NCI-H526 treated with DMSO at 0.1 percent for 48 hours (cell line): ENCODE data around the gene ATG7.
"Not testable (repeated sequence)": the region's sequence is repeated elsewhere in the genome, so short reads cannot be mapped to it uniquely, and the experiment has no call there.

Experiments
- DNase-seq: peaks from one replicate; lab custom pipeline; 2025; lab: John Stamatoyannopoulos, UW

The ATG7 gene

GRCh38 chr3:11431319-11431718 lies 159.1 kb downstream of the ATG7 start:
- no peak for DNase-seq

GRCh38 chr3:11434017-11434526 lies 161.9 kb downstream of the ATG7 start:
- DNase-seq: no peak

- no peak for DNase-seq
These were observed 162.4 kb downstream of the ATG7 start for GRCh38 chr3:11434563-11435096.

- no peak for DNase-seq
These were observed 163.4 kb downstream of the ATG7 start for GRCh38 chr3:11435440-11436165.

DNA sequence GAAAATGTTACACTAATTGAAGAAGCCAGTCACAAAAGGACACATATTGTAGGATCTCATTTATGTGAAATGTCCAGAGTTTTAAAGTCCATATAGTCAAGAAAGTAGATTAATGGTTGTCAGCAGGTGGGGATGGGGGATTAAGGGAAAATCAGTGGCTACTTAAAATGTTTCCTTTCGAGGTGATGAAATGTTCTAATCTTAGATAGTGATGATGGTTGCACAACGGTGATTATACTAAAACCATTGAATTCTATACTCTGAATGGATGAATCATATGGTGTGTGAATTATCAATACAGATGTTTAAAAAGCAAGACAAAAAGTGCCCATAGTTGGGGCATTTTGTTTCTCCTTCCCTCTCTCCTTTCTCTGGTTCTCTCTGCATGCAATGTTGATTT lies 164.6 kb downstream of the ATG7 start:
- no peak for DNase-seq

- no peak for DNase-seq
These were observed 165.3 kb downstream of the ATG7 start for GRCh38 chr3:11437506-11437905.

DNA sequence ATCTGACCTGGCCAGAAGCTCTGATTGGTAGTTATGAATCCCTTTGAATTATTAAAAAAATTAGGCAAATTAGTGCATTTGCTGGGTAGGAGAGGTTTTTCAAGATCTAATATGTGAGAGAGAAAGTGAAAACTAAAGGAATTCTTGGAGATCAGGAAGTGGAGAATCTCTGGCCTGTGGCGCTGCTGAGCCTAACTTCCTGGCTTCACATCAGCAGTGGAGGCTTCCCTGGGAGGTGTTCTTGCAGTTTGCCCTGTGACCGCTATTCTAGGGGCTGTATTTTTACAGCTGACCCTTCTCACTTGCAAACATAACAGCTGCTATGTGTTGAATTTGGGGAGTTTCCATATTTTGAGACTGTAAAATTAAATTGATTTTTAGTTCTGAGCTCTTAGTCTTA lies 166.4 kb downstream of the ATG7 start:
- no peak for DNase-seq

DNA sequence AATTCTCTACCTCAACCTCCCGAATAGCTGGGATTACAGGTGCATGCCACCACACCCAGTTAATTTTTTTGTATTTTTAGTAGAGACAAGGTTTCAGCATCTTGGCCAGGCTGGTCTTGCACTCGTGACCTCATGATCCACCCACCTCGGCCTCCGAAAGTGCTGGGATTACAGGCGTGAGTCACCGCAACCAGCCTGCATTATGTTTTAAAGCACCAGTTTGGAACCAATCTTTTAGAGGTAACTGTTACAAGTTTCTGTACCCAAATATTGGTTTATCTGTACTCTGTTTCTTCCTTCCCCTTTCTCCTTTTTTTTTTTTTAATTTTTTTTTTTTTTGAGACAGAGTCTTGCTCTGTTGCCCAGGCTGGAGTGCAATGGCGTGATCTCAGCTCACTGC lies 169.1 kb downstream of the ATG7 start:
- DNase-seq: not testable (repeated sequence)

DNA sequence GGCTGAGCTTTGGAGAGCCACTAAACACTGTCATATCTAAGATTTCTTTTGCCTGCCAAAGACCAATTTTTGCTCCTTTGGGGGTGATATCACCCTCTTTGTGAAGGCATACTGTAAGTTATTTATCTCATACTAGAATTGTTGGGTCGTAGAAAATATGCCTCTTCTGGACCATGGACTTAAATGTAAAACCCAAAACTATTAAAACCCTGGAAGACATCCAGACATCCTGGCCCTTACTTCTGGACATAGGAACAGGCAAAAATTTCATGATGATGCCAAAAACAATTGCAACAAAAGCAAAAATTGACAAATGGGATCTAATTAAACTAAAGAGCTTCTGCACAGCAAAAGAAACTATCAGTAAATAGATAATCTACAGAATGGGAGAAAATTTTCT lies 172.2 kb downstream of the ATG7 start:
- DNase-seq: no peak

GRCh38 chr3:11445193-11445592 lies 173.0 kb downstream of the ATG7 start:
- DNase-seq: not testable (repeated sequence)

DNA sequence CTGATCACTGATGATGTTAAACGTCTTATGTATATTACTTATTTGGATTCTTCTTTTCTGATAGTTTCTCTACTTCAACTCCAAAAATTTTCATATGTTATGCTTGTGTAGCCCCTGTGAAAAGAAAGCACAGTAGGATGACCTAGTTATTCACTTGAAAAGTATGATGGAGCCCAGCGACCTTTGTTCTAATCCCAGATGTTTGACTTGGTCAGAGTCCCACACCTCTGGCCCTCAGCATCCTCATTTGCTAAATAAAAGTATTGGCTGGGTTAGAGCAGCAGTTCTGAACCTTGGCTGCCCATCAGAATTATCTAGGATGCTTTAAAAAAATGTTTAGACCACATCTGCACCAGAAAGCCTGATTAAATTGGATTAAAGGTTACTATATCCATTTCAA lies 173.7 kb downstream of the ATG7 start:
- DNase-seq: no peak

DNA sequence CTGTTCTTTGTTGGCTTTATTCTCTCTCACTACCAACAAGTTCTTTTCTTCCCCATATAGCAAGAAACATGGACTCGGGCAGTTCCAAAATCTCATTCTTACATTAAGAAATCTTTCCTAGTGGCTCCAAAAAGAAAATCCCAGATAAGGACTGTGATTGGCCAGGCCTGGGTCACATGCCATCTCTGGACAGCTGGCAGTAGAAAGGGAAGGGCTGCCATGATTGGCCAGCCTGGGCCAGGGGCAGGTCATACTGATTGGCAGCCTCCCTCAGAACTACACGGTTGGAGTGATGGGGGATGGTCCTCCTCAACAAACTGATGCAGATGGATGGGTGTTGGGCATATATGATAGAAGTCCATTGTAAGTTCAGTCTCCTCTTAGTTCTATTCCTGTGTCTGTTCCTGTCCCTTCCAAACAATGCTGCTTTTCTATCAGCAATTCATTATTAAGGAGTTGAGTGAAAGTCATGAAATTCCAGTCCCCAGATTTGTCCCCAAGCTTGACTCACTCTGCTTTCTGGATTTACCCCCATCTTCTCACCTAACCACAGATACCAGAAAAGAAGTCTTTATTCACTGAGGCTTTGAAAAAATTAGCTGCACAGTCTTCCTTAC lies 175.5 kb downstream of the ATG7 start:
- DNase-seq: no peak

DNA sequence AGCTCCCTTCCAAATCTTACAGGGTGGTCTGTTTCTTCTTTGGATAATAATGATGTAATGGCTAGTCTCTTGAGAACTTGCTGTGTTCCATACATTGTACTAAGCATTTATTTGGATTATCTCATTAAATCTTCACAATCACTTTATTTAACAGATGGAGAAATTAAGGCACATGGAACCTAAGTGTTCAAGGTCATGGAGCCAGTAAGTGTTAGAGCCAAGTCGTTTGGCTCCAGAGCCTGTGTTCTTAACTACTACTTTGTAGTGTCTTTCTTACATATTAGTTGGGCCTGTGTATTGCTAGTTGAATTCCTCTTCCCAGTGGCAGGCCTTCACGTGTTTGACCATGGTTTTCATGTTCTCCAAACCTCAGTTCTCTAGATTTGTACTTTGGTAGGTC lies 177.8 kb downstream of the ATG7 start:
- no peak for DNase-seq

- no peak for DNase-seq
These were observed 180.1 kb downstream of the ATG7 start for GRCh38 chr3:11452312-11452711.

- DNase-seq: no peak
These were observed 181.0 kb downstream of the ATG7 start for GRCh38 chr3:11452885-11453847.

DNA sequence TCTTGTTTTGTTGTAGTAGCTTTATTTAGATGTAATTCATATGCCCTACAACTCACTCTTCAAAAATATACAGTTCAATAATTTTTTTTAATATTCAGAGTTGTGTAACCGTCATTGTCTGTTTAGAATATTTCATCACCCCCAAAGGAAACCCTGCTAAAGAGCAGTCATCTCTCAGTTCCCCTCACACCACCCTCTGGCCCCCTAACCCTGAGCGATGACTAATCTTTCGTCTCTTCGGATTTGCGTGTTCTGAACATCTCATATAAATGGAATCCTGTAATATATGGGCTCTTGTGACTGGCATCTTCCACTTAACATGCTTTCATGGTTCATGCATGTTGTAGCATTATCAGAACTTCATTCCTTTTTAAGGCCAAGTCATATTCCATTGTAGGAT lies 183.8 kb downstream of the ATG7 start:
- no peak for DNase-seq

GRCh38 chr3:11457135-11457534 lies 184.9 kb downstream of the ATG7 start:
- DNase-seq: no peak

GRCh38 chr3:11459186-11459824 lies 187.1 kb downstream of the ATG7 start:
- no peak for DNase-seq

GRCh38 chr3:11461226-11461625 lies 189.0 kb downstream of the ATG7 start:
- no peak for DNase-seq

DNA sequence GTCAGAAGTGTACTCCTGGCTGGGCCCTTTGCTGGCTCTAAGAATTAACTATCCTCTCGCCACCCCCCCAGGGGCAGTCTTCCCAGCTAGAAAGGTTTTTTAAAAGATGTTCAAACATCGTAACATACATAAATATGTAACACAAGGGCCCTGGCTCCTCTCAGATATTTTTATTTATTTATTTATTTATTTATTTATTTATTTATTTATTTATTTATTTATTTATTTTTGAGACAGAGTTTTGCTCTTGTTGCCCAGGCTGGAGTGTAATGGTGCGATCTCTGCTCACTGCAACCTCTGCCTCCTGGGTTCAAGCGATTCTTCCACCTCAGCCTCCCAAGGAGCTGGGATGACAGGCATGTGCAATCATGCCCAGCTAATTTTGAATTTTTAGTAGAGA lies 190.5 kb downstream of the ATG7 start:
- not testable (repeated sequence) for DNase-seq

DNA sequence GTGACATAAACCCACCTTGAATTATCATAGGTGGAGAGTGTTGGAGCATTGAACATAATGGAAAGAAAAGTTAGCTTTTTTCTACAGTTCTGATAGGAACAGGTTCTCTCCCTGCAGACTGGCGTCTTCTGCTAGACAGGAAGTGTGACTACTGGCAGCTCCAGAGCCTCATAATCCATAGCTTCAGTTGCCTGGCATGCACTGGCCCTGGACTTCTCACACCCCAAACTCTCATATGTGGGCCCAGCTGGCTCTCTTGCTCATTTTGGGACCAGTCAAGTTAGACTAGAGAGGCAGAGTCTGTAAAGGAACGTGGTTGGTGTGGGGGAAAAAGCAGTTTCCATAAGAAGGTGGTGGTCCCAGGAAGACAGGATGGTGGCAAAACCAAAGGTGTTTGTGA lies 191.4 kb downstream of the ATG7 start:
- no peak for DNase-seq

GRCh38 chr3:11464356-11464755 lies 192.2 kb downstream of the ATG7 start:
- no peak for DNase-seq
